ENCODE data around the gene SIAH1.
"Not testable (repeated sequence)": the region's sequence is repeated elsewhere in the genome, so short reads cannot be mapped to it uniquely, and the experiment has no call there.

Gene SIAH1

GRCh38 chr16:48326915-48327314, 58.3 kb downstream of the SIAH1 start:
- no peak for DNase-seq

GRCh38 chr16:48323783-48324775, 61.1 kb downstream of the SIAH1 start:
- DNase-seq = no peak

DNA sequence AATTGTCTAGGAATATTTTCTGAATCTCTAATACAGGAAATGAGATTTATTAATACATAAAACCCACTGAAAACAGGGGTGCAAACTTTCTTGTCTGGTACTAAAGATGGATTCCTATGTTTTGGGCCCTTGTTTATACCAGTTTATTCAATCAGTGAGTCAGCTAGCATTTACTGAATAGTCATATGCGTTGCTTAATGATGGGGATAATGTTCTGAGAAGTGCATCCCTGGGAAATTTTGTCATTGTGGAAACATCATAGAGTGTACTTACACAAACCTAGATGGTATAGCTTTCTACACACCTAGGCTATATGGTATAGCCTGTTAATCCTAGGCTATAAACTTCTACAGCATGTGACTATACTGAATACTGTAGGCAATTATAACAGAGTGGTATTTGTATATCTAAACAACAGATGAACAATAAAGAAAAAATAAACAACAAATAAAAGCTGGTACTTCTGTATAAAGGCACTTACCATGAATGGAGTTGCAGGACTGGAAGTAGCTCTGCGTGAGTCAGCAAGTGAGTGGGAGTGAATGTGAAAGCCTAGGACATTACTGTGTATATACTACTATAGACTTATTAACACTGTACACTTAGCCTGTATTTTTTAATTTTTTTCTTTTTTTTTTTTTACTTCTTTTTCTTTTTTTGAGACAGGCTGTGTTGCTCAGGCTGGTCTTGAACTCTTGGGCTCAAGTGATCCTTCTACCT, 63.7 kb downstream of the SIAH1 start:
- DNase-seq = no peak

- DNase-seq = no peak
Observed at GRCh38 chr16:48318630-48319029, 66.6 kb downstream of the SIAH1 start.

DNA sequence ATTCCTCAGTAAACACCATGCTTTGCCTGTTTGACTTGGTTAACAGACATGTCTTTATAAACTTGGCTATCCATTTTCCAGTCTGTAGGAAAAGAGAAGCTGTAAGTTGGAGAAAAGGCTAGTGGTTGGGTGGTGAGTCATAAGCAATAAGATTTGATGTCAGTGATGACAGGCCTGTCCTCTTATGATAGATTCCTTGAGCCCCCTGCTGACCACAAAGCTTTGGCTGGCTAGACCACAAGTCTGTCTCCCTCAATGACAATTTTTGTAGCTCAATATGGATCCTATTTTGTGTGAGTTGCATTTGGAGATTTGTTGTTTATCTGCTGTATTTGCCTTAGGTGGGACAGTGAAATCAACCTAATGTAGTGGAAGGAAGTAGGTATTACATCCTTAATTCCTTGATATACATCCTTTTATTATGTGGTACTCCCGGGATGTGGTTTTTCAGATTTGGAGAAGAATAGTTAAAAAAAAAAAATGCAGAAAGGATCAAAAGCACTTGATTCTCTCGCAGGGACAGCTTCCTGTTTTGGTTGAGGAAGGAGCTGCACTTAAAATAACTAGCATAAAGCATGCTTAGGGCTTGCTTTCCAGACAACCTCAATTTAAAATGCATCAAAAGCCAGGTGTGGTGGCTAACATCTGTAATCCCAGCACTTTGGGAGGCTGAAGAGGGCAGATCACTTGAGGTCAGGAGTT, 67.4 kb downstream of the SIAH1 start:
- no peak for DNase-seq

- DNase-seq = no peak
Observed at GRCh38 chr16:48317026-48317425, 68.2 kb downstream of the SIAH1 start.

- DNase-seq = not testable (repeated sequence)
Observed at GRCh38 chr16:48313905-48314304, 71.3 kb downstream of the SIAH1 start.

- DNase-seq = no peak
Observed at GRCh38 chr16:48310908-48311641, 74.1 kb downstream of the SIAH1 start.
